ENCODE data around the gene RMND5B.
"Not testable (repeated sequence)": the region's sequence is repeated elsewhere in the genome, so short reads cannot be mapped to it uniquely, and the experiment has no call there.

The RMND5B gene

DNA sequence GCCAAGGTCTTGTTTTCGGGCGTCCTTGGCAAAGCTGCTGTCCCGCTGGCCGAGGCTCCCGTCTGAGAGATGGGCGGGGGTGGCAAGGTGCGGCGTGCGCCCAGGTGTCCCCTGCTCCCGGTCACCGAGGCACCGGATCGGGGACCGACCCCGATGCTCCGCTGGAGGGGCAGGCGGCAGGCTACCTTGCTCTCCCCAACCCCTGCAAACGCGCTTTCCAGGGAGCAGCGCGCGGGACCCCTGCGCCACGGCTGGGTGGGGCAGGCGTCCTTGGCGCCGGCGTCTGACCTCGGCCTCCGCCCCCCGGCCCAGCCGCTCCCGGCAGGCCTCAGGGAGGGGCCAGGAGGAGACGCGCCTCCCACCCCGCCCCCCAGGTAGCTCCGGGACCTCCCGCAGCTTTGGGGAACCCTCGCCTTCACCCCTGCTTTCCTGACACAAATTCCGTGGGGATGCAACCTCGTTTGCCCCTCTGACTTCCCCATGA, 16.9 kb upstream of the RMND5B start:
- DNase-seq (ENCODE audit: low spot score) = no peak
- FAIRE-seq = no peak

DNA sequence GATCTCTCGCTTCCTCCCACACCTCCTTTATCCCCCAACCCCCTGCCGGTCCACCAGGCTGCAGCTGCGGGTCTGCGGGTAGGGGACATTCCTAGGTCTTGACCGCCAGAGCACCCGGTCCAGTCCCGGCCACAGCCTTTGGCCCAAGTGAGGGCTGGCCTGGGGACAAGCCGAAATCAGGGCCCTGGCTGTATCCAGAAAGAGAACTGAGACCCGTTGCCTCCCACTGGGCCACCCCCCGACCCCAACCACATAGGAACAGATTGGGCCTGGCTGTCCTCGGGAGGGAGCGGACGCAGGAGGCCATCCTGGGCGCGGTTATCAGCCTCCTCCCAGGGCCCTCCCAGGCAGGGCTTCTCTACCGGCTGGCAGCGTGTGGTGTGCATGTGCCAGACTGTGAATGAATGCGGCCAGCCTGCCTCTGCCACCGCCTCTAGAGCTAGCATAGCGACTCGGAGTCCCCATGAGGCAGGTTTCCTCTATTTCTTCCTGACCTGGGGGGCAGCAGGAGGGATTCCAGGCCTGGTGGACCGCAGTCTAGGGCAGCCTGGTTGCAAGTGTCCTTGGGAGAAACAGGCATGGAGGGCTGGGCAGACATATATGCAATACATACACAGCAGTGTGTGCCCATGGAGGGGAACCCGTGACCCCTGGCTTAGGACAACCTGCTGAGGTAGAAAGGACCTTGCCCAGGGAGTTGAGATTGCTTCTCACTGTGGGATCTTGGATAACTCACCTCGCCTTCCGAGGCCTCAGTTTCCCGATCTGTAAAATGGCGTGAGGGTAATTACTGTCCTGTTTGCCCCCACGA, 16.3 kb upstream of the RMND5B start:
- DNase-seq (ENCODE audit: low spot score) = no peak
- FAIRE-seq = no peak

DNA sequence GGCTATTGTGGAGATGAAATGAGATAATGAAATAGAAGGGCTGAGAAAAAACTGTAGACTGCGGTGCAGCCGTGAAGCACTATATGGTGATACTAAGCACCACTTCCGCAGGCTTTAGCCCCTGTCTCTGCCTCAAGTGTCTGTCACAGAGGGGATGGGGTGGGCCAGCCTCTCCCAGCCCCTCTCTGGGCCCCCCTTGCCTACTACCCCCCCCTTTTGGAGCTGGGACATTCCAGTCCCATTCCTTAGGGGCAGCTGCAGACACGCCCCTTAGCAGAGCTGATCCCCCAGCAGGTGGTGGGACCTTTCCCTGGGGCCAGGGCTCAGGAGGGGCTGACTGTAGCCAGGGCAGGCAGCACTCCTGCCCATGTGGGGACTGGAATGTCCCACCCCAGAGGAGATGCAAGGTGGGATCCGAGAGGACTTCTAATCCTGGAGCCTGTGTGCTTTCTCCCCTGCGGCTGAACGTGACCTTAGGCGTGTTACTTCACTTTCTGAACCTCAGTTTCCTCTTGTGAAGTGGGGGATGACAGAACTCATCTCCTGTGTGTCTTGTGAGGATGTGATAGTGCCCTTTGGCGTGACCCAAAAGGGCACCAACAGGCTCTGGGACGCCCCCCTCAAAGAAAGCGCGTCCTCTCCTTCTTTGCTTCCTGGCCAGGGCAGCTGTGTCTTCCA, 15.5 kb upstream of the RMND5B start:
- DNase-seq (ENCODE audit: low spot score) = no peak
- no peak for FAIRE-seq

DNA sequence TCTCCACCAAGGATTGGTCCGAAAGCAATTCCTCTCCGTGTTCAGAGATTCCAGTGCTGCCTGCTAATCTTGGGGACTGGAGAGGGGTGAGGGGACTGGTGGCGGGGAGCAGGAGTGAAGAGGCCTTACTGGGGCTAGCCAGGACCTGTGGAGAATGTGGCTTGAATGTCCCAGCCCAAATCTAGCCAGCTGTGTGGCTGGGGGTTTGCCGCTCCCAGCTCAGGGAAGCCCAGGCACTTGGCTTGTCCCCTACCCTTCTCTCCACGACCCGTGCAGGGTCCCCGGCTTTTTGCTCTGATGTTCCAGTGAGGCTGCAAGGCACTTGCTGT, 15.0 kb upstream of the RMND5B start:
- DNase-seq (ENCODE audit: low spot score) (no peak), FAIRE-seq (no peak)

DNA sequence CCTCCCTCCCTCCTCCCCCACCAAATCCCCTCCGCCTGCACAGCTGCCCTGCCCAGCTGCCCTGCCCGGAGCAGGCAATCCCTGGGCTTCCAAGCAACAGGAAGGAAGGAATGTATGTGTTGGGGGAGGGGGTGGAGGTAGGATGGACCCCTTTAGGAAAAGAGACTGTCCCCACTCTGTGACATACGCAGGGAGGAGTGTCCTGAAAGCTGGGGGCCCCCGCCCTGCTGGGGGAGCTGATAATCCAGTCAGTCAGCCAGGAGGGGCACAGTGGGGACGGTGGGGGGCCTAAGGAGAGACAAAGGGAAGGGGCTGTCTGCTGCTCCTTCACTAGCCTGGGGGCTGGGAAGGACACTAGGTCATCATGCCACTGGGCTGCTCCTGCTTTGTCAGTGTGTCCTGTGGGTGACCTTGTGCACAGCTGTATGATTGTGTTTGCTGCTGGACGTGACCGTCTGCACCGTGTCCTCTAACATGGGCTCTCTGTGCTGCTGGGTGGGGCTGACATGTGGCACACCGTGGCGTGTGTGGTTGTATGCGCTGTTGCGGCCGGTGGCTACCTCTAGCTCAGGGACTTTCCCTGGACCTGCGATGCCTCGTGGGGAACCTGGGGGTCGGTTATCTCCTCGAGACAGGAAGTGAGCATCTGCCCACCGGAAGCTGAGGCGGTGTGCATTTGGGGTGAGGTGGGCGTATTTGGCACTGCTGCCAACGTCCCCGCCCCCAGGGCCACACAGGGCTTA, 14.5 kb upstream of the RMND5B start:
- FAIRE-seq (no peak), DNase-seq (ENCODE audit: low spot score) (no peak)

DNA sequence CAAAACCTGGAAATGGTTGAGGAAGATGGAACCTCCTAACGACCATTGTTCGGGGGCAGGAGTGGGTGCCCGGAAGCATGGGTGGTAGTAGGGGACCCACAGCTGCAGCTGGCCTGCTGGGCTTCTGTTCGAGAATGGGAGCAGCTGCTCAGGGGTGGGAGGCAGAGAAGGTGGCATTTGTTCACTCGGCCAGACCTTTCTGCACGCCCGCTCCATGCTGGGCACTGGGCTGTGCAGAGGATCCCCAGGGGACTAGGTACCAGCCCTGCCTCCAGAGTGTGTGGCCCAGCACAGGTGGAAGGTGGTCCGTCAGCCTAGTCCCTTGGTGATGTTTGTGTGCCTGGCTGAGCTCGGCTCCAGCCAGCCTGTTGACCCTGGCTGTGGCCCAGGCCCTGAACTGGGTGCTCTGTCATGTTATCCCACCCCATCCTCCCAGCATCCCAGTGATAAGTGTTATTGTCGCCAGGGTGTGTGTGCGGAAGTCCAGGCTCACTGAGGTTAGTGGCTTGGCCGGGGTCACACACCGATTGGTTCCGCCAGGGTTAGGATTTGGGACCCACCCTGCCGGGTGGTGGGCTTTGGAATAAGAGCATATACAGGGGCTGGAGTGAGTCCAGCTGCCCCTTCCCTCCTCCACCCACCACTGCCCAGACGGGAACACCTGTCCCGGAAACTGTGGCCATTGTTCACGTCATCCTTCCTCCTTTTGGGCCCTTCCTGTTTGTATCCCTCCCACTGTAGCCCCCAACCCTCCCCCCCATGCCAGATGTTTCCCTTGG, 12.7 kb upstream of the RMND5B start:
- DNase-seq (ENCODE audit: low spot score) = no peak
- FAIRE-seq = no peak

DNA sequence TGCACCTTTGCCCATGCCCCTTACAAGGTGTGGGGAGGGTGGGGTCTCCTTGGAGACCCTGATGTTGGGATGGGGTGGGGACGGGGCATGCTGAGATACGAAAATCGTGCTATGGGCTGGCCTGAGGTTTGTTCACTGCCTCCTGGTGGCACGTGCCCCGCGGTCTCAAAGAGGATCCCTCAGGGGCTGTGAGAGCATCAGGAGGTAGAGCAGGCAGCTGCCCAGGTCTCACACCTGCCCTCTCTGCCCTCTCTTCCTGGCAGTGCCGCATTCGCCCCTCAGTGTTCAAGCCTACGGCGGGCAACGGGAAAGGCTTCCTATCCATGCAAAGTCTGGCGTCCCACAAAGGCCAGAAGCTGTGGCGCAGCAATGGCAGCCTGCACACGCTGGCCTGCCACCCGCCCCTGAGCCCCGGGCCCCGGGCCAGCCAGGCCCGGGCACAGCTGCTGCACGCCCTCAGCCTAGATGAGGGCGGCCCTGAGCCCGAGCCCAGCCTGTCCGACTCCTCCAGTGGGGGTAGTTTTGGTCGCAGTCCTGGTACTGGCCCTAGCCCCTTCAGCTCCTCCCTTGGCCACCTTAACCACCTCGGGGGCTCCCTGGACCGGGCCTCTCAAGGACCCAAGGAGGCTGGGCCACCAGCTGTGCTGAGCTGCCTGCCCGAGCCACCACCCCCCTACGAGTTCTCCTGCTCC, 10.8 kb upstream of the RMND5B start:
- DNase-seq (ENCODE audit: low spot score) (no peak), FAIRE-seq (no peak)

DNA sequence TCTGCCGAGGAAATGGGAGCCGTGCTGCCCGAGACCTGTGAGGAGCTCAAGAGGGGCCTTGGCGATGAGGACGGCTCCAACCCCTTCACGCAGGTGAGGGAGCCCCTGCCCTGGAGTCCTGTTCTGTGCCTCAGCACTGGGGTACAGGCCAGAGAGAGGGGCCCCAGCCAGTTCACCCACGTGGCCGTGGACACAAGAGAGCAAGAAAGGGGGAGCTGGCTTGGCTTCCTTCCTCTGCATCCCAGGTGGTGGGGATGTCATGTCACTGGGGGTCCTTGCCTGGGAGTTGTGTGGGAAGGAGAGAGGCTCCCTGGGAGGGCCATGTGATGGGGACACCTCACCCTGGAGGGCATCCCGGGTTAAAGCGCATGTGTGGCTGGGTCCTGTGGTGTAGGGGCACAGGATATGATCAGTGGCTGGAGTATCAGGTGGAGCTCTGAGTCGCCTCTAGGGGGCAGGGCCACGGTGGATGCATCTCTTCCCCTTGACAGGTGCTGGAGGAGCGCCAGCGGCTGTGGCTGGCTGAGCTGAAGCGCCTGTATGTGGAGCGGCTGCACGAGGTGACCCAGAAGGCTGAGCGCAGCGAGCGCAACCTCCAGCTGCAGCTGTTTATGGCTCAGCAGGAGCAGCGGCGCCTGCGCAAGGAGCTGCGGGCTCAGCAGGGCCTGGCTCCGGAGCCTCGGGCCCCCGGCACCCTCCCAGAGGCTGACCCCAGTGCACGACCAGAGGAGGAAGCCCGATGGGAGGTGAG, 10.0 kb upstream of the RMND5B start:
- DNase-seq (ENCODE audit: low spot score) (peak; percentile 65), FAIRE-seq (no peak)

DNA sequence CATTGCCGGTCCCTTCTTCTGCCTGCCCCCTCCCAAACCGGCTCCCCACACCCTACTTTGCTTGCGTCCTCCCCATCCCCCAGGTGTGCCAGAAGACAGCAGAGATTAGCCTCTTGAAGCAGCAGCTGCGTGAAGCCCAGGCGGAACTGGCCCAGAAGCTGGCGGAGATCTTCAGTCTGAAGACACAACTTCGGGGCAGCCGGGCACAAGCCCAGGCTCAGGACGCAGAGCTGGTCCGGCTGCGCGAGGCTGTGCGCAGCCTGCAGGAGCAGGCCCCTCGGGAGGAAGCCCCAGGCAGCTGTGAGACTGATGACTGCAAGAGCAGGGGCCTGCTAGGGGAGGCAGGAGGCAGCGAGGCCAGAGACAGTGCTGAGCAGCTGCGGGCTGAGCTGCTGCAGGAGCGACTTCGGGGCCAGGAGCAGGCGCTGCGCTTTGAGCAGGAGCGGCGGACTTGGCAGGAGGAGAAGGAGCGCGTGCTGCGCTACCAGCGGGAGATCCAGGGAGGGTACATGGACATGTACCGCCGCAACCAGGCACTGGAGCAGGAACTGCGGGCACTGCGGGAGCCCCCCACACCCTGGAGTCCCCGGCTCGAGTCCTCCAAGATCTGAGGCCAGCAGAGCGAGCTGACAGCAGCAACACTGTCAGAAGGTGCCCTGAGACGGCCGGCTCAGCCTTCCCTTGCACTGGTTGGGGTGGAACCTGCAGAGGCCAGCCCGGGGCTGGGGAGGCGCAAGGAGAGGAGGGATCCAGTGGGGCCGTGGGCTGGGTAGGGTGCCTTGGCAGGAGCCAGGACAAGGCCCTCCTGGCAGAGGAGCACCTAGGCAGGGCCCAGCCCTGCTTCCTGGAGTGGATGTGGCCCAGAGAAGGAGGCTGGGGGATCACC, 9.2 kb upstream of the RMND5B start:
- FAIRE-seq (no peak), DNase-seq (ENCODE audit: low spot score) (no peak)

DNA sequence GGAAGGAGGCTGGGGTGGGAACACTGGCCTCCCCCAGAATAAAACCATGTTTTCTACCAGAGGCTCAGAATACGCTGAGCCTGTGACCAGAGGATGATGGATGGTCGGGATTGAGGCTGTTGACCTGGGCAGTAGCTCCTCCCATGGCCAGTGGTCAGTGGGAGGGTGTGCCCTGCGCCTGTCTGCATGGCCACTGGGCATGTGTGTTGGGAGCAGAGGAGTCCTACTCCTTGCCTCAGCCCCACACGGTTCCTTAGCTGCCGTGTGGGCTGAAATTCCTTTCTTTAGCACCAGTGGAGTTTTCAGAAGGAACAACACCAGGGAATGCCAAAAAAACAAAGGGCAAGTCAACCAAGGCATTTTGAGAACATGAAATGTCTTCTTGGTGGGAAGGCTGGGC, 8.5 kb upstream of the RMND5B start:
- no peak for DNase-seq (ENCODE audit: low spot score)
- FAIRE-seq = no peak

DNA sequence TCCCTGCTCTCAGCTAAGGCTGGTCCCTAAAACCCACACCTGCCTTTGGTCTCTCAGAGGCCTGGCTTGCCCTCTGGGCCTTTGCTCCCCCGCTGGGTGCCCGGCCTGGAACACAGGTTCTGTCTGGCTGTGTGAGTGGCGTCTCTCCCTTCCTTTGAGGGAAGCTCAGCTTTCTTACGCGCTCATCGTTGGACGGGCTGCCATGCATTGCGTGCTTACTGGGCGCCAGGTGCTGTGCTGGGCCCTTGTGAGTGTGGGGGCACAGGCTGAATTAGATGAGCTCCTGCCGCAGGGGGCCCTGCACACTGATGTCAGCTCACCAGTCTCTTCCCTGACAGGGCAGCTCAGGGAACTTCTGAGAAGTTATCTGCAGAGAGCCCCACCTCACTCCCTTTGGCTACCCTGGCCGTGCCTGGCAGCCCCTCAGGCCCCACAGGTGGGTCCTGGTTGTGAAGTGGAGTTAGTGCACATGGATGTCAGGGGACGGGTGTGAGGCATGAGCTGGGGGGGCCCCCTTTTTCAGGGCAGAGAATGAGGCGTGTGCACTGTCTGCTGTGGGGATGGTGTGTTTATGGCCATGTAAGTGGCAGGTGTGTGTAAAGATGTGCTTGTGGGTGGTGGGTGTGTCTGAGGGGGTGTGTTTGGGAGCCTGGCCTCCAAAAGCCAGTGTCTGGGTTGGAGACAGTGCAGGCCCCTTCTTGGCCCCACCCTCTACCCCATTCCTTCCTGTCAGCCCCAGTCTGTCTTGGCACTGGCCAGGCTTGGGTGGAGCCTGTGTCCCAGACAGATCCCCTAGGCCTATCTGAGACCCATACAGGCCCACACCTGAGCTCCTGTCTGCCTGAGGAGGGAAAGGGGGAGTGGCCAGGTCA, 7.5 kb upstream of the RMND5B start:
- no peak for DNase-seq (ENCODE audit: low spot score)
- no peak for FAIRE-seq

DNA sequence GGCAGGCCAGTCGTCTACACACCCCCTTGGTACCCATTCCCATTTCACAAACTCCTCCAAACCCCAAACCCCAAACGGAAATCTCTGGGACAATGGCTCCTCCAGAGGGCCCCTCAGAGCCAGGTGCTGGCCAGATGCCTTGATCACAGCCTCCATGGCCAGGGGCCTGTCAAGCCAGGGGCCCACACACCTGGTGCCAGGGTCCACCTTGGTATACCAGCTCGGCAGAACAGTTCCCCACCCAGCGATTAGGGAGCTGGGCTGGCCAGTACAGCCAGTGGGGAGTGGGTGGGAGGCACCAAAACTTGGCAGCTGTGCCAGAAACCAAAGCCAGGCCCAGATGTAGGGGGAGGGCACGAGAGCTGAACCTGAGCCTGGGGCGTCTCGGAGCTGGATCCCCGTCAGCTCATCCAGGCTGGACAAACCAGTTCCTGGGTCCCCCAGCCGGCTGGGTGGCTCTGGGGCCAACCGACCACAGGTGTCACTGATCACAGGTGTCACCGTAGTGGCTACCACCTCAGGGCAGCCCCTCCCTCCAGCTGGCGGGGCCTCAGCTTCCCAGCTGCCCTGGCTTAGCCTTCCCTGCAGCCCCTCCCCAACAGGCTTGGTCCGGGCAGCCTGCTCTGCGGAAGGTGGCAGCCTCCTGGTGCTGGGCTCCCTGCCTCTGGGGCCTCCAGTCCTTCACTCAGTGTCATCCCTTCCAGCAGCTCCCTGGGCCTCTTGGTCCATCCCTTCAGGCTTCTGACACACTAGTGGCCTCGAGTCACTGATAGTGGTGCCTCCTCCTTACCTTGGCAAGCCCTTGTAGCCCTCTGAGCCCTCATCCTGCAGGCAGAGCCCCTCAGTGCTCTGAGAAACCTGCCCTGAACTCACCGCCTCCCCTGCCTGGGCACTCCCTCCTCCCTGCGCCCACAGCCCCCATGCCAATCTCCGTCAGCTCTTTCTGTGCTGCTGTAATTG, 6.6 kb upstream of the RMND5B start:
- DNase-seq (ENCODE audit: low spot score) = no peak
- no peak for FAIRE-seq

DNA sequence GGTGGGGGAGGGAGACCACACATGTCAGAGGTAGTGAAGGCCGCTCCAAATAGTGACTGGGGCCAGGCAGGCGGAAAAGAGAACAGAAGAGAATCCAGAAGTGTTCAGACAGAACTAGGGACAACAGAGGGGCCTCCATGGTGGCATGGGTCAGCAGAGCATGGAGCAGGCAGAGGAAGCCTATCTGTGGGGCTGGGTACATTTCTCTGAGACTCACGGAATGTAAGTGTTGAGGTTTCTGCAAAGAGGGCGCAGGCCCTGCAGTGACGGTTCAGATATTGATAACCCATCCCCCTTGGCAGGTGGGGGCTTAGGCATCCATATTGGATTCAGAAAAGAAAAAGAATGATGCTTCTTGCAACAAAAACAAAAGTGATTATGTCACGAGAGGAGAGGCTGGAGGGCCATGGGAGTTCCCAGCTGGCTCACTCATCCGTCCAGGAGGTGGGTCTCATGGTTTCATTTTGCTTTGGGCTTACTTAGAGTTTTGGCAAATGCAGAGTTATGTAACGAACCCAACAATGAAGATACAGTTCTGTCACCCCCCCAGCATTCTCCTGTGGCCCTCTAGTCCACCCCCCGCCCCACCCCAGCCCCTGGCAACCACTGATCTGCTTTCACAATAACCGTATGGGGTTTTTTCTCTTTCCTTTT, 5.4 kb upstream of the RMND5B start:
- FAIRE-seq (no peak), DNase-seq (ENCODE audit: low spot score) (no peak)

DNA sequence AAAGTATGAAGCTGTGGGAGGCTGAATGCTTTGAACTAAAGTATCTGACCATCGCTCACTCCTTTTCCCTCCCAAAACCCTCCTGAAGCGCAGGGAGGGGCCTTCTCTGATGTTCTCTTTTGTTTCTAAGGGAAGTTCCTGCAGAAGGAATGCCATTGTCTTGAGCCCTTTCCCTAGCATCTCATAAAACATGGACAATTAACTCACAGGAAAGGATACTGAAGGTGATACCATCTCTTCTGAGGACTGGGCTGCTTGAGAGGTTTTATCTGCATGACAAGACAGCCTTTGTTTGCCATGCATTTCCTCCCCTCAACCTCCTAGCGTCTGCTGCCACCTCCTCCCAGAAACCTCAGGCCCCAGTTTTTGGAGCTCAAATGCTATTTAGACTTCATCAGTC, 4.3 kb upstream of the RMND5B start:
- DNase-seq (ENCODE audit: low spot score) = no peak
- no peak for FAIRE-seq

DNA sequence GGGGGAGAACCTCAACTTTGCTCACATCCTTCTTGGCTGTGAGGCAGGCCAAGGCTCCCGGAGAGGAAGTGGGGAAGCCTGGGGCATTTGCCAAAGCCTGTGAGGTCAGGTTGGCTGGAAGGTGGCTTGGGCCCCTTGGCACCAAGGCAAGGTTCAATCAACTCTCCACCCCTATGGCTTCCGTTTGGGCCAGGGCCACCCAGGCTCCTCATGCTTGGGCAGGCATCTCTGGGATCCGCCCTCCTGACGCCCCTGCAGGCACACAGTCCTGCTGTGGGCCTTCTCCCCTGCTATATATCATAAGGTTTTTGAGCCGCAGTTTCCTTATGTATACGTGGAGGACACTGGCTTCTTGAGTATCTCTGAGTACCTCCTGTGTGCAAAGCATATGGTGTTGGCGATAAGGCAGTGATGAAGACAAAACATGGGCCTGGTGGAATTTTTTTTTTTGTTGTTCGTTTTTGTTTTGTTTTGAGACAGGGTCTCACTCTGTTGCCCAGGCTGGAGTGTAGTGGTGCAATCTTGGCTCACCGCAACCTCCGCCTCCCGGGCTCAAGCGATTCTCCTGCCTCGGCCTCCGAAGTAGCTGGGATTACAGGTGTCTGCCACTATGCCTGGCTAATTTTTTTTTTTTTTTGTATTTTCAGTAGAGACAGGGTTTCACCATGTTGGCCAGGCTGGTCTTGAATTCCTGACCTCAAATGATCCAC, 3.4 kb upstream of the RMND5B start:
- not testable (repeated sequence) for DNase-seq (ENCODE audit: low spot score); FAIRE-seq

DNA sequence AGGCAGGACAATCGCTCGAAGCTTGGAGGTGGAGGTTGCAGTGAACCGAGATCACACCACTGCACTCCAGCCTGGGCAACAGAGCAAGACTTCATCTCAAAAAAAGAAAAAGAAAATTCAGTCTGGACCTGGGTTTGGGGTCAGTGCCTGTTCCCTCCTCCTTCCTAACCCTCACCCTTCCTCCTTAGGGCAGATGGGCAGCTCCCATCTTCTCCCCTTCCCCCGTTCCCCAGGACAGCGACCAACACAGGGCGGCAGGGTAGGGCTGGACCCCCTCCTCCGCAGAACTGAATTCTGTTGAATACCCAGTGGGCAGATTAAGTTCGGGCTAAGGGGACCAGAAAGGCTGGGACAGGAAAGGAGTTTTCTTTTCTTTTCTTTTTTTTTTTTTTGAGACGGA, 1.5 kb upstream of the RMND5B start:
- no peak for FAIRE-seq
- DNase-seq (ENCODE audit: low spot score) = no peak

Data from urothelium cell line (cell line).